DMS153 treated with DMSO at 0.1 percent for 48 hours (cell line): ENCODE results near the gene NSG2.
"Not testable (repeated sequence)": the region's sequence is repeated elsewhere in the genome, so short reads cannot be mapped to it uniquely, and the experiment has no call there.

Experiments used
- DNase-seq: peaks from one replicate; lab custom pipeline; 2025; ENCODE audit not compliant: unreplicated experiment; lab: John Stamatoyannopoulos, UW

The NSG2 gene

GRCh38 chr5:174098694-174099093 is 53.2 kb downstream of the NSG2 start:
- no peak for DNase-seq

GRCh38 chr5:174100490-174100889 is 55.0 kb downstream of the NSG2 start:
- no peak for DNase-seq

GRCh38 chr5:174101195-174101730 is 55.8 kb downstream of the NSG2 start:
- DNase-seq: no peak

- DNase-seq: not testable (repeated sequence)
Measured at GRCh38 chr5:174102574-174102973, 57.1 kb downstream of the NSG2 start.

GRCh38 chr5:174106997-174107655 is 61.6 kb downstream of the NSG2 start:
- DNase-seq: no peak

GRCh38 chr5:174108745-174109144 is 63.2 kb downstream of the NSG2 start:
- no peak for DNase-seq

- DNase-seq: no peak
Measured at GRCh38 chr5:174109698-174110260, 64.3 kb downstream of the NSG2 start.

- DNase-seq: no peak
Measured at GRCh38 chr5:174110310-174110709, 64.8 kb downstream of the NSG2 start.

- DNase-seq: no peak
Measured at GRCh38 chr5:174111287-174111973, 65.9 kb downstream of the NSG2 start.

- DNase-seq: no peak
Measured at GRCh38 chr5:174115226-174115625, 69.7 kb downstream of the NSG2 start.

- no peak for DNase-seq
Measured at GRCh38 chr5:174118823-174119467, 73.4 kb downstream of the NSG2 start.

- no peak for DNase-seq
Measured at GRCh38 chr5:174119468-174119881, 74.0 kb downstream of the NSG2 start.

GRCh38 chr5:174120401-174121005 is 75.0 kb downstream of the NSG2 start:
- no peak for DNase-seq

GRCh38 chr5:174134545-174134944 is 89.0 kb downstream of the NSG2 start:
- no peak for DNase-seq

- no peak for DNase-seq
Measured at GRCh38 chr5:174139623-174140022, 94.1 kb downstream of the NSG2 start.

- no peak for DNase-seq
Measured at GRCh38 chr5:174140452-174141020, 95.0 kb downstream of the NSG2 start.

- DNase-seq: no peak
Measured at GRCh38 chr5:174141398-174141797, 95.9 kb downstream of the NSG2 start.

GRCh38 chr5:174145091-174145490 is 99.6 kb downstream of the NSG2 start:
- no peak for DNase-seq

- no peak for DNase-seq
Measured at GRCh38 chr5:174145821-174146220, 100.3 kb downstream of the NSG2 start.

GRCh38 chr5:174146556-174146955 is 101.0 kb downstream of the NSG2 start:
- no peak for DNase-seq

GRCh38 chr5:174147012-174147411 is 101.5 kb downstream of the NSG2 start:
- not testable (repeated sequence) for DNase-seq
